Spleen (tissue), 7 donors: ENCODE measurements around the gene EIF4EBP2.

Experiments
- POLR2A ChIP-seq, 3 donors: fragments of 450-650 bp; IDR thresholded peaks; one replicate each; pipeline ENCODE4 v1.5.1; 2017; ENCODE audit warnings: antibody characterized with exemption in 3 of 3, mild to moderate bottlenecking in 1 of 3
- POLR2AphosphoS5 ChIP-seq, 3 donors: sonication (generic); formaldehyde crosslinking; IDR thresholded peaks; one replicate each; pipeline ENCODE4 v1.5.1; 2017; ENCODE audit warnings: antibody characterized with exemption in 3 of 3
- TF ChIP-seq, protein P1 (sequence below), 11 experiments: fragments of 200-600 bp in 7 of 11; fragments of 450-650 bp in 4 of 11; sonication (generic) in 4 of 11; IDR thresholded peaks in 8 of 11; conservative IDR thresholded peaks in 3 of 11; 1 replicate in 7 of 11; 2 replicates in 4 of 11; pipeline versions ENCODE4 v1.4.0 to v1.8.0; 2016 to 2021; ENCODE audit warnings: antibody characterized with exemption in 11 of 11, inconsistent platforms in 4 of 11, mild to moderate bottlenecking in 1 of 11
- donor health status: DM: no; HTN: no; CAD: no; lungs with moderate emphysema.
- donor health status: DM: no; HTN: no; CAD: no.
- donor health status: DM: no; HTN: no; CAD: no.

DNA sequence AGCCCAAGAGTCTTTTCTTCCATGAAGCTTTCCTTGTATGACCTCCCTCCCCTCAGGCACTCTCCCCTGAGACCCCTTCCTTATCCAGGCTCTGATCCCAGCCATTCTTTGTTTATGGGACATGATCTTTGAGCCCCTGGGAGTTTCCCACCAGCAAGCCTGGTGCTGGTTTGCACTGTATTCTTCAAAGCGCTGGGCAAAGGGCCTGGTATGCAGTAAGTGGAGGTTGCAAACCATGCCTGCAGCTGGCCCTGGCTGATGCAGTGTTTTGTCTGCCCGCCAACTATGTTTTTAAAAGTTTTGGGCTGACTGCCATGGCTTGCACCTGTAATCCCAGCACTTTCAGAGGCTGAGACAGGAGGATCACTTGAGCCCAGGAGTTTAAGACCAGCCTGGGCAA, 44.3 kb downstream of the EIF4EBP2 start:
- TF ChIP-seq, protein P1, sequence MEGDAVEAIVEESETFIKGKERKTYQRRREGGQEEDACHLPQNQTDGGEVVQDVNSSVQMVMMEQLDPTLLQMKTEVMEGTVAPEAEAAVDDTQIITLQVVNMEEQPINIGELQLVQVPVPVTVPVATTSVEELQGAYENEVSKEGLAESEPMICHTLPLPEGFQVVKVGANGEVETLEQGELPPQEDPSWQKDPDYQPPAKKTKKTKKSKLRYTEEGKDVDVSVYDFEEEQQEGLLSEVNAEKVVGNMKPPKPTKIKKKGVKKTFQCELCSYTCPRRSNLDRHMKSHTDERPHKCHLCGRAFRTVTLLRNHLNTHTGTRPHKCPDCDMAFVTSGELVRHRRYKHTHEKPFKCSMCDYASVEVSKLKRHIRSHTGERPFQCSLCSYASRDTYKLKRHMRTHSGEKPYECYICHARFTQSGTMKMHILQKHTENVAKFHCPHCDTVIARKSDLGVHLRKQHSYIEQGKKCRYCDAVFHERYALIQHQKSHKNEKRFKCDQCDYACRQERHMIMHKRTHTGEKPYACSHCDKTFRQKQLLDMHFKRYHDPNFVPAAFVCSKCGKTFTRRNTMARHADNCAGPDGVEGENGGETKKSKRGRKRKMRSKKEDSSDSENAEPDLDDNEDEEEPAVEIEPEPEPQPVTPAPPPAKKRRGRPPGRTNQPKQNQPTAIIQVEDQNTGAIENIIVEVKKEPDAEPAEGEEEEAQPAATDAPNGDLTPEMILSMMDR (IDR thresholded peaks at IDR 0.05 in 8 of 11, conservative IDR thresholded peaks at IDR 0.05 in 3 of 11), result no peak
- TF ChIP-seq POLR2AphosphoS5 (IDR thresholded peaks at IDR 0.05) (no peak), POLR2A (IDR thresholded peaks at IDR 0.05) (no peak)
